GM18519 (cell line): ENCODE results near the gene LIMK1.

Source experiments
- ATAC-seq: cut with Tn5 transposase; IDR thresholded peaks from one replicate; pipeline ENCODE4 v1.9.1; 2021; ENCODE audit warnings: mild to moderate bottlenecking, moderate library complexity; ENCODE audit not compliant: unreplicated experiment, low FRiP score

LIMK1 gene

DNA sequence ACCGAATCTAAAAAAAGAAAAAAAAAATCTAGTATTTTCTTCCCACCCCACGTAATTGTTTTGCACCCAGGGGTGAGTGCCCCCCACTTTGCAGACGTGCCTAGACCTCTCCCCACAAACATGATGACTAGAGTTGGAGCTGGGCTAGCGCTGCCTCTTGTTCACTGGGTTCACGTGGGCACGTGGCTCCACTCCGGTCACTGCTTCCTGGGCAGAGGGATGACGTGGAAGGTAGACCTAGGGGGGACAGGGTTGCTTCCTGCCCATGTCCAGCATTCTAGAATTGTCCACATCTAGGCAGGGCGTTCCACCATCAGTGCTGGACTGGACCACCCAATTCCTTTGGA, 861 bp upstream of the LIMK1 start:
- no peak for ATAC-seq

GRCh38 chr7:74083928-74084721, 521 bp downstream of the LIMK1 start:
- peak; percentile 14 for ATAC-seq

DNA sequence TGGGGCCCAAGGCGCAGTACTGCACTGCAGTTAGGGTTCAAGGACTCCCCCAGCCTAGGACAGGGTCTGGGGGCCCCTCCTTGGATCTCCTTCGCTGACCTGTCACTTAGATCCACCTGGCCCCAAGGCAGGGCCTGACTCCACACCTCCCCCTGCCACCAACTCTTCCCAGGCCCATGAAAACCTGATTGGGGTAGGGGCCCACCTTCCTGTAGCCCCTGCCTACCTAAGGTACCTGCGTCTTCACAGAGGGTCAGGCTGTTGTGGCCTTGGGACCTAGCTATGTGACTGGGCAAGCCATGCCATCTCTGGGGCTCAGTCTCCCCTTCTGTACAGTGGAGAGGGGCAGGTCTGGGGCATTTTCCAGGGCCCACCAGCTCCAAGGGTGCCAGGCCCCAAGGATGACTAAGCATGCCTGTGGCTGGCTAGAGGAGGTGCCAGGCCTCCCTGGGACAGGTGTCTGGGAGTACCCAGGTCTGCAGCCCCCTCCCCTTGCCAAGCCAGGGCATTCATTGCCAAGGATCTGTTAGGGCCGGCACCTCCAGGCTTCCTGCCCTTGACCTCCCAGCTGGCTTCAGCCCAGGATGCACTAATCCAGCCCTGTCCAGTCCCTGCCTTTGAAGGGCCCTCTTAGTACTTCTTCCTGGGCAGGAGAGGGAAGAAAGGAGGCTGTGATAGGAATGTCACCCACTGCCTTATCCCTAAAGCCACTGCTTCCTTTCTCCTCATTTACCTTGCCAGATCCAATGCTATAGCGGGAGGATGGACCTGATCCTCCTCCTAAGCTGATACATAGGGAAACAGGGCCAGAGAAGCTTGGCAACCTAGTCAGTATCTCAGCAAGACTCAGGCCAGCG, 1.3 kb downstream of the LIMK1 start:
- ATAC-seq, result no peak

- no peak for ATAC-seq
Observed at GRCh38 chr7:74087791-74088453, 4.3 kb downstream of the LIMK1 start.

DNA sequence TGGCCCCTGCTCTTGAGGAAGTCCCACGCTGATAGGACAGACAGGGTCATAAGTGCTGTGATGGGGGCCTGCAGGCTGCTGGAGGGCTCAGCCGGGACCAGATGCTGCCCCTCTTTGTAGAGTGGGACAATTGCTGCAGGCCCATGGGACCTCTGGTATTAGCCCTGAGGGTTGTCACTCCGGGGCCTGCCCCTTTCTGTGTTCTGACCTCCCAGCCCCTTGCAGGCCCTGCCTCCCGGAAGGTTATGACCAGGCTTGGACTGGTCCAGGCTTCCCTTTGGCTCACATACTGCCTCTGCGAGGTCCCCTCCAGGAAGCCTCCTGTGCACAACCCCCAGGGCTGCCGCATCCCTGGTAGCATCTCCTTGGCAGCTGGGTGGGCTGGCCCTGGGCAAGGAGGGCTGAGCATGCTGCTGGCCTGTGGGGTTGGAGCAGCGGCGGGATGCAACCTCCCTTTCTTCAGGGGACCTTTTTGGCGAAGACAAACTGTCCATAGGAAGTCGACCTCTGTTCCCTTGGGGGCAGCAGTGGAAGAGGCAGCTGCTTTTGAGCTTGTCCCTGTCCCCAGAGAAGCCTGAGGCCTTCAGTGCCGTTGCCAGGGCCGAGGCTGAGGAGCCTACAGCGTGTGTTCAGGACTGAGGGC, 8.8 kb downstream of the LIMK1 start:
- no peak for ATAC-seq

DNA sequence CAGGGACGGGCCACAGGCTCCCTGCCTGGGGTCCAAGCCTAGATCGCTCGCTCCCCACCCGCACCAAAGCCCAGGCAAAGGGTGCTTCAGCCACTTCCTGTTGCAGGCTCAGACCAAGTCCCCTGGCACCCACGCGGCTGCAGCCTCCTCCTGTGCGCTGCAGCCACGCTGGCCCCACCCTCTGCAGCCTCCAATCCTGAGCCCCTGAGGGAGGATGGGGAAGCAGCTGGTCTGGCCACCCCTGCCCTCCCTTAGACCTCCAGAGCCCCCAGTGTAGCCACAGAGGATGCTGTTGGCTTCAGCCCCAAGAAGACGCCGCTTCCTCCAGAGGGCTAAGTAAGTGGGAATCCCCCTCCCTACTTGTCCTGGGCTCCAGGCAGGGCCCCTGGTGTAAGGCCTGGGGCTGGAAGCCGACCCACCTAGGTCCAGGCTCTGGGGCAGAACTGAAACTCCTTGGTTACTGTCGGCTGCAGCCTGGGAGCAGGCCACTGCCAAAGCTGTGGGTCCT, 9.4 kb downstream of the LIMK1 start:
- peak; percentile 49 for ATAC-seq

- ATAC-seq, result no peak
Observed at GRCh38 chr7:74093671-74094223, 10.1 kb downstream of the LIMK1 start.

- peak; percentile 33 for ATAC-seq
Observed at GRCh38 chr7:74094224-74095101, 10.9 kb downstream of the LIMK1 start.

- ATAC-seq, result no peak
Observed at GRCh38 chr7:74095135-74095534, 11.5 kb downstream of the LIMK1 start.

GRCh38 chr7:74097937-74098614, 14.5 kb downstream of the LIMK1 start:
- no peak for ATAC-seq

DNA sequence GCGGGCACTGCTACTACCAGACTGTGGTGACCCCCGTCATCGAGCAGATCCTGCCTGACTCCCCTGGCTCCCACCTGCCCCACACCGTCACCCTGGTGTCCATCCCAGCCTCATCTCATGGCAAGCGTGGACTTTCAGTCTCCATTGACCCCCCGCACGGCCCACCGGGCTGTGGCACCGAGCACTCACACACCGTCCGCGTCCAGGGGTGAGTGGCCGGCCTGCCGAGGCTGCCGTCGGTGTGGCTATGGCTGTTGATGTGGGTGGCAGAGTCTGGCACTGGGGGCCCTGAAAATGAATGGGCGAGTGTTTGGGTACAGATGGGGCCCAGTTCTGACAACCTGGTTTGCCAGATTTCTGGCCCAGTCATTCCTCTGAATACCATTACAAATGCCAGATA, 15.4 kb downstream of the LIMK1 start:
- no peak for ATAC-seq

DNA sequence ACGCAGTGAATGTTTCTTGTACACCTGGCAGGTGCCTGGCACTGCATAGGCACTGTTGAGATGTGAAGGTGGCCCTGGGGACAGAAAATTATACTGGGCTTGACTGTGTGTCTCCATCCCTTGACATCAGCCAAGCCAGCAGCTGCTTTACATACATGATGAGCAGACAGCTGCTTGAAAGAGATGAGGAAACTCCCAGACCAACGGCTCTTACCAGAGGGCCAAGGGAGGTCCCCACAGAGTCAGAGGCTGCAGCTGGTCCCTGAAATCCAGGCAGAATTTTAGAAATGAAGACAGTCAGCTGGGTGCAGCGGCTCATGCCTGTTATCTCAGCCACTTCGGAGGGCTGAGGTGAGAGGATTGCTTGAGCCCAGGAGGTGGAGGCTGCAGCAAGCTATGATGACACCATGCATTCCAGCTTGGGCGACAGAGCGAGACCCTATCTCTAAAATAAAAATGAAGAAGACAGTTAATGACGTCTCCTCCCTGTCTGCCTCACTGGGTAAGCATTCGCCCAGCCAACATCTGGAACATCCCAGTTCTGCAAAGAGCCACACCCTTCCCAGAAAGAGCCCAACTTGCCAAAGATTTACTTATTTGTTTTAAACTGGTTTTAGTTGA, 17.6 kb downstream of the LIMK1 start:
- ATAC-seq, result peak; percentile 64

GRCh38 chr7:74103219-74103772, 19.7 kb downstream of the LIMK1 start:
- no peak for ATAC-seq

GRCh38 chr7:74104702-74105101, 21.1 kb downstream of the LIMK1 start:
- ATAC-seq, result no peak

GRCh38 chr7:74105992-74106391, 22.4 kb downstream of the LIMK1 start:
- no peak for ATAC-seq

GRCh38 chr7:74106846-74107245, 23.2 kb downstream of the LIMK1 start:
- ATAC-seq, result no peak

- ATAC-seq, result no peak
Observed at GRCh38 chr7:74115326-74115725, 31.7 kb downstream of the LIMK1 start.

- no peak for ATAC-seq
Observed at GRCh38 chr7:74116356-74116755, 32.8 kb downstream of the LIMK1 start.
